Measurements from ENCODE around the gene ALOXE3.

The ALOXE3 gene

DNA sequence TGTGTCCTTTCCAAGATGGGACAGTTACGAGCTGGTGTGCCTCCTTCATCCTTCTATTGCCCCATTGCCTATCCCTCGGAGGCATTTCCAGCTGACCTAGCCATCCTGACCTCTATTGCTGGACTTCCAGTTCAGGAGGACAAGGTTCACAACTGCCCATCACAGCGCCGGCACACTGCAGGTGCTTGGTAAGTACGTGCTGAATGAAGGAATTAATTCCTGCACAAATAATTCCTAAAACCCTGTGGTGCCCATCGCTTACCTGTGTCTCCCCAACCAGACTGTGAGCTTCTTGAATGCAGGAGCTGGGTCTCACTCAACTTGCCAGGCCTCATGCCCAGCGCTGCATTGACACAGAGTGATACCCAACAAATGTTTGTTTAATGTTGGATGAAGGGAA, 66.5 kb downstream of the ALOXE3 start:
- Histone ChIP-seq H2AFZ (ENCODE audit: low read length) (no peak overlapping the region), H3K36me3 (replicated peaks; ENCODE audit: insufficient read depth, low read length) (no peaks in the 10 kb centered on the region), H3F3A (ENCODE audit: insufficient read depth, low read length) (no peaks in the 10 kb centered on the region), H3K4me2 (ENCODE audit: low read depth, low read length) (no peak overlapping the region), H3K27ac (ENCODE audit: low read length) (no peak overlapping the region), H3K9me2 (replicated peaks; ENCODE audit: insufficient read depth, low read length) (no peaks in the 10 kb centered on the region), H3K9ac (ENCODE audit: low read length) (no peak overlapping the region), H3K79me2 (ENCODE audit: low read length) (no peaks in the 10 kb centered on the region), H4K20me1 (ENCODE audit: insufficient read depth, low read length) (no peaks in the 10 kb centered on the region), H3K27me3 (replicated peaks; ENCODE audit: insufficient read depth, low read length) (peaks cover 81% of the 10 kb centered on the region), H3K4me3 (ENCODE audit: low read length) (no peak overlapping the region), H3K4me1 (ENCODE audit: low read length) (no peaks in the 10 kb centered on the region), H3K9me3 (replicated peaks; ENCODE audit: insufficient read depth, low read length) (no peaks in the 10 kb centered on the region)
- no peak for DNase-seq
- no peak for TF ChIP-seq EZH2 (optimal IDR thresholded peaks at IDR 0.05; ENCODE audit: low read depth, low read length)
- TF ChIP-seq, protein P1, sequence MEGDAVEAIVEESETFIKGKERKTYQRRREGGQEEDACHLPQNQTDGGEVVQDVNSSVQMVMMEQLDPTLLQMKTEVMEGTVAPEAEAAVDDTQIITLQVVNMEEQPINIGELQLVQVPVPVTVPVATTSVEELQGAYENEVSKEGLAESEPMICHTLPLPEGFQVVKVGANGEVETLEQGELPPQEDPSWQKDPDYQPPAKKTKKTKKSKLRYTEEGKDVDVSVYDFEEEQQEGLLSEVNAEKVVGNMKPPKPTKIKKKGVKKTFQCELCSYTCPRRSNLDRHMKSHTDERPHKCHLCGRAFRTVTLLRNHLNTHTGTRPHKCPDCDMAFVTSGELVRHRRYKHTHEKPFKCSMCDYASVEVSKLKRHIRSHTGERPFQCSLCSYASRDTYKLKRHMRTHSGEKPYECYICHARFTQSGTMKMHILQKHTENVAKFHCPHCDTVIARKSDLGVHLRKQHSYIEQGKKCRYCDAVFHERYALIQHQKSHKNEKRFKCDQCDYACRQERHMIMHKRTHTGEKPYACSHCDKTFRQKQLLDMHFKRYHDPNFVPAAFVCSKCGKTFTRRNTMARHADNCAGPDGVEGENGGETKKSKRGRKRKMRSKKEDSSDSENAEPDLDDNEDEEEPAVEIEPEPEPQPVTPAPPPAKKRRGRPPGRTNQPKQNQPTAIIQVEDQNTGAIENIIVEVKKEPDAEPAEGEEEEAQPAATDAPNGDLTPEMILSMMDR (IDR thresholded peaks at IDR 0.05; ENCODE audit: low read length), result no peak
- no peak for TF ChIP-seq EZH2phosphoT487 (IDR thresholded peaks at IDR 0.05; ENCODE audit: low read length)

DNA sequence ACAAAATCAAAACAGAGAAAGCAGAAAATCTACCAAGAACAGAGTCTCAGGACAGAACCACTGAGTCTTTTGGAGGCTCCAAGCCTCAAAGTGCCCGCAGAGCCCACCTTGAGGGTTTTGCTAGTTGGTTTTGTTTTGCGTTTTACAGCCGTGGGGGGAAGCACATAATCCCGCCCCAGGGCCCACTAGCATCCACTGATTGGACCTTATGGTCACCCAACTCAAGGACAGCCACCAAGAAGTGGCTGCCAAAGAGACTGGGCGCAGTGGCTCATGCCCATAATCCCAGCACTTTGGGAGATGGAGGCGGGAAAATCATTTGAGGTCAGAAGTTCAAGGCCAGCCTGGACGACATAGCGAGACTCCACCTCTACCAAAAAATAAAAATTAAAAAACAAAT, 69.6 kb downstream of the ALOXE3 start:
- Histone ChIP-seq H3K27me3 (replicated peaks; ENCODE audit: insufficient read depth, low read length) (peaks cover 93% of the 10 kb centered on the region), H3K4me3 (ENCODE audit: low read length) (no peak overlapping the region), H3K79me2 (ENCODE audit: low read length) (no peaks in the 10 kb centered on the region), H3K9me3 (replicated peaks; ENCODE audit: insufficient read depth, low read length) (no peaks in the 10 kb centered on the region), H3K9me2 (replicated peaks; ENCODE audit: insufficient read depth, low read length) (no peaks in the 10 kb centered on the region), H3K4me2 (ENCODE audit: low read depth, low read length) (no peak overlapping the region), H3K9ac (ENCODE audit: low read length) (no peak overlapping the region), H4K20me1 (ENCODE audit: insufficient read depth, low read length) (no peaks in the 10 kb centered on the region), H3K27ac (ENCODE audit: low read length) (no peak overlapping the region), H2AFZ (ENCODE audit: low read length) (no peak overlapping the region), H3F3A (ENCODE audit: insufficient read depth, low read length) (no peaks in the 10 kb centered on the region), H3K36me3 (replicated peaks; ENCODE audit: insufficient read depth, low read length) (no peaks in the 10 kb centered on the region), H3K4me1 (ENCODE audit: low read length) (no peaks in the 10 kb centered on the region)
- no peak for TF ChIP-seq EZH2 (optimal IDR thresholded peaks at IDR 0.05; ENCODE audit: low read depth, low read length)
- TF ChIP-seq, protein P1 (IDR thresholded peaks at IDR 0.05; ENCODE audit: low read length), result no peak
- TF ChIP-seq EZH2phosphoT487 (IDR thresholded peaks at IDR 0.05; ENCODE audit: low read length), result no peak
- DNase-seq, result no peak

GRCh38 chr17:8048236-8048635, 70.1 kb downstream of the ALOXE3 start:
- no peak overlapping the region for H3K27ac ChIP-seq (ENCODE audit: low read length)
- no peak overlapping the region for H3K4me3 ChIP-seq (ENCODE audit: low read length)
- no peak overlapping the region for H3K4me2 ChIP-seq (ENCODE audit: low read depth, low read length)
- H3K9me2 ChIP-seq (replicated peaks; ENCODE audit: insufficient read depth, low read length), result no peaks in the 10 kb centered on the region
- no peaks in the 10 kb centered on the region for H4K20me1 ChIP-seq (ENCODE audit: insufficient read depth, low read length)
- TF ChIP-seq, protein P1 (IDR thresholded peaks at IDR 0.05; ENCODE audit: low read length), result no peak
- no peak for TF ChIP-seq EZH2phosphoT487 (IDR thresholded peaks at IDR 0.05; ENCODE audit: low read length)
- no peak for TF ChIP-seq EZH2 (optimal IDR thresholded peaks at IDR 0.05; ENCODE audit: low read depth, low read length)
- H3K36me3 ChIP-seq (replicated peaks; ENCODE audit: insufficient read depth, low read length), result no peaks in the 10 kb centered on the region
- H3F3A ChIP-seq (ENCODE audit: insufficient read depth, low read length), result no peaks in the 10 kb centered on the region
- no peak overlapping the region for H2AFZ ChIP-seq (ENCODE audit: low read length)
- peaks cover 93% of the 10 kb centered on the region for H3K27me3 ChIP-seq (replicated peaks; ENCODE audit: insufficient read depth, low read length)
- no peak overlapping the region for H3K9ac ChIP-seq (ENCODE audit: low read length)
- DNase-seq, result no peak
- no peaks in the 10 kb centered on the region for H3K79me2 ChIP-seq (ENCODE audit: low read length)
- no peaks in the 10 kb centered on the region for H3K4me1 ChIP-seq (ENCODE audit: low read length)
- no peaks in the 10 kb centered on the region for H3K9me3 ChIP-seq (replicated peaks; ENCODE audit: insufficient read depth, low read length)
